T-helper 2 cell treated with Interferon-gamma antibody and Interleukin-4, amounts not matched to agents 5 μg/mL and 100 μg/mL, for 36 hours (primary cell): Measurements from ENCODE around the gene DCBLD1.
"Not testable (repeated sequence)": the region's sequence is repeated elsewhere in the genome, so short reads cannot be mapped to it uniquely, and the experiment has no call there.

Experiments
- DNase-seq: peaks from one replicate; pipeline ENCODE4 v3.0.0; 2021; ENCODE audit warnings: low spot score
- H3K27ac Mint-ChIP-seq: one replicate; pipeline ENCODE4 v1.8.0; 2021; ENCODE audit warnings: mild to moderate bottlenecking, mixed read lengths
- H3K27me3 Mint-ChIP-seq: one replicate; pipeline ENCODE4 v1.8.0; 2021; ENCODE audit warnings: low read depth, mixed read lengths
- H3K36me3 Mint-ChIP-seq: one replicate; pipeline ENCODE4 v1.8.0; 2021; ENCODE audit warnings: low read depth, mixed read lengths
- H3K4me1 Mint-ChIP-seq: one replicate; pipeline ENCODE4 v1.8.0; 2021; ENCODE audit warnings: low read depth, mixed read lengths
- H3K4me3 Mint-ChIP-seq: one replicate; pipeline ENCODE4 v1.8.0; 2022; ENCODE audit warnings: mild to moderate bottlenecking, moderate library complexity, mixed read lengths
- H3K9me3 Mint-ChIP-seq: one replicate; pipeline ENCODE4 v1.8.0; 2021; ENCODE audit warnings: mixed read lengths

Gene DCBLD1

GRCh38 chr6:117459204-117459944 is 23.1 kb upstream of the DCBLD1 start:
- DNase-seq: no peak
- no peaks in the 10 kb centered on the region for H3K36me3 Mint-ChIP-seq
- no peaks in the 10 kb centered on the region for H3K9me3 Mint-ChIP-seq
- H3K4me1 Mint-ChIP-seq: peaks cover 9% of the 10 kb centered on the region
- no peak overlapping the region for H3K27ac Mint-ChIP-seq
- peaks cover 32% of the 10 kb centered on the region for H3K27me3 Mint-ChIP-seq
- H3K4me3 Mint-ChIP-seq: no peak overlapping the region

GRCh38 chr6:117463762-117464665 is 18.5 kb upstream of the DCBLD1 start:
- peak; percentile 27 for DNase-seq
- Mint-ChIP-seq H3K4me3 (peak overlapping the region; percentile 10), H3K9me3 (no peaks in the 10 kb centered on the region), H3K4me1 (peaks cover 16% of the 10 kb centered on the region), H3K27ac (peak overlapping the region; percentile 15), H3K36me3 (no peaks in the 10 kb centered on the region), H3K27me3 (peaks cover 12% of the 10 kb centered on the region)

GRCh38 chr6:117464700-117465099 is 17.8 kb upstream of the DCBLD1 start:
- H3K27me3 Mint-ChIP-seq: peaks cover 12% of the 10 kb centered on the region
- H3K4me1 Mint-ChIP-seq: peaks cover 19% of the 10 kb centered on the region
- no peak for DNase-seq
- no peaks in the 10 kb centered on the region for H3K9me3 Mint-ChIP-seq
- H3K4me3 Mint-ChIP-seq: no peak overlapping the region
- no peak overlapping the region for H3K27ac Mint-ChIP-seq
- H3K36me3 Mint-ChIP-seq: no peaks in the 10 kb centered on the region

DNA sequence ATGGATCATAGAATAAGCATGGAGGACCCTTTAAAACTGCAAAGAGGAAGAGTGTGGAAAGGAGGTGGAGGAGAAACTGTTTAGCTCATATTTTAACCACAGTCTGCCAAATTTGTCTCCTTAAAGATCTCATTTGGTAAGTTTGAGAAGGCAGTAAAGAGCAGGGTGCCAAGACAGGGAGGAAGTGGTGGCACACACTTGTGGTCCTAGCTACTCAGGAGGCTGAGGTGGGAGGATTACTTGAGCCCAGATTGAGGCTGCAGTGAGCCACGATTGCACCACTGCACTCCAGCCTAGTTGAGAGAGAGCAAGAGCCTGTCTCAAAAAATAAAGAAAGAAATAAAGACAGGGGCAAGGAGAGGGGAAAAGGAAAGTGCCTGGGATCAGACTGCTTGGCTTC is 16.8 kb upstream of the DCBLD1 start:
- H3K27me3 Mint-ChIP-seq: peaks cover 13% of the 10 kb centered on the region
- H3K4me1 Mint-ChIP-seq: peaks cover 22% of the 10 kb centered on the region
- DNase-seq: no peak
- no peak overlapping the region for H3K27ac Mint-ChIP-seq
- no peaks in the 10 kb centered on the region for H3K36me3 Mint-ChIP-seq
- H3K4me3 Mint-ChIP-seq: no peak overlapping the region
- no peaks in the 10 kb centered on the region for H3K9me3 Mint-ChIP-seq

DNA sequence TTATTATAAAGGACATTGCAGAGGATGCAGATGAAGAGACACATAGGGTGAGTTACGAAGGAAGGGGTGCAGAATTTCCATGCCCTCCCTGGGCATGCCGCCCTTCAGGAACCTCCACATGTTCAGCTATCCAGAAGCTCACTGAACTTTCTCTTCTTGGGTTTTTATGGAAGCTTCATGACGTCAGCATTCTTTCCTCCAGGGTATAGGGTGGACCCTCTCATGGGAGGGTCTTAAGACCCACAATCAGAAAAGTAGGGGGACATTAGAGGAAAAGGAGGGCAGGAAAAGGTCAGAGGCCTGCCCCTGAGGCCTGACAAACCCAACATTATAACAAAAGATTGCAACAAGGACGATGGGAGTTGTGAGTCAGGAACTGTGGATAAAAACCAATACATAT is 14.6 kb upstream of the DCBLD1 start:
- H3K27me3 Mint-ChIP-seq: peaks cover 18% of the 10 kb centered on the region
- H3K4me1 Mint-ChIP-seq: peaks cover 28% of the 10 kb centered on the region

DNA sequence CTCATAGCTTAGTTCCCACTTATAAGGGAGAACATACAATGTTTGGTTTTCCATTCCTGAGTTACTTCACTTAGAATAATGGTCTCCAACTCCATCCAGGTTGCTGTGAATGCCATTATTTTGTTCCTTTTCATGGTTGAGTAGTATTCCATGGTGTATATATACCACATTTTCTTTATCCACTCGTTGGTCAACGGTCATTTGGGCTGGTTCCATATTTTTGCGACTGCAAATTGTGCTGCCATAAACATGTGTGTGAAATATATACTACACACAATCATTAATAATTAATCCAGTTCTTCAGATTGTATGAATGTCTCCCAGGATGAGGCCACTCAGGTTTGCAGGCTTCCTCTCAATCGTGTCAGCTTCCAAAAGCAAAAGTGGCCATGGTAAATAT is 13.9 kb upstream of the DCBLD1 start:
- Mint-ChIP-seq H3K4me1 (peaks cover 28% of the 10 kb centered on the region), H3K27me3 (peaks cover 20% of the 10 kb centered on the region)
- H3K9me3 Mint-ChIP-seq, H3K36me3 Mint-ChIP-seq, H3K27ac Mint-ChIP-seq, H3K4me3 Mint-ChIP-seq, DNase-seq: not testable (repeated sequence)

More for the DNA sequence above, 14.6 kb upstream of the DCBLD1 start:
- Mint-ChIP-seq H3K27ac (no peak overlapping the region), H3K9me3 (no peaks in the 10 kb centered on the region), H3K36me3 (no peaks in the 10 kb centered on the region), H3K4me3 (no peak overlapping the region)
- DNase-seq: no peak

GRCh38 chr6:117469356-117469755 is 13.1 kb upstream of the DCBLD1 start:
- Mint-ChIP-seq H3K36me3 (no peaks in the 10 kb centered on the region), H3K9me3 (no peaks in the 10 kb centered on the region), H3K27ac (no peak overlapping the region), H3K4me1 (peaks cover 21% of the 10 kb centered on the region), H3K4me3 (no peak overlapping the region), H3K27me3 (peaks cover 28% of the 10 kb centered on the region)
- no peak for DNase-seq

DNA sequence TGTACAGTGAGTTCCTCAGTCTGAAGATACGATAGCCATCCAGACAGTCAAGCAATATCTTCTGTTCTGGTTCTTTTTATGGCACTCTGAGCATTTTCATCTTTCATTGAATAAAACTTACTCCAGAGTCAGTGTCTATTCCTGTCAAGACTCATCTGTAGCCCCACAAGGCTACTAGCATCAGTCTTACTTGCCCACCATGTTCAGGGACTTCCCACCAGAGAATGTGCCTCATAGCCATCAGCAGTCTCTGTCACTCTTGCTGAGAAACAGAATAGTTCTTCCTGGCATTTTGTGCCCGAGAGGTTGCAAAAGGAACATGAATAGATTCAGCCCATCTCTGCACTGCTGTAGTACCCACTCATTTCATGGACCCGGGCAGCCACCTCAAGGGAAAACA is 12.7 kb upstream of the DCBLD1 start:
- no peak for DNase-seq
- Mint-ChIP-seq H3K27me3 (peaks cover 29% of the 10 kb centered on the region), H3K27ac (no peak overlapping the region), H3K36me3 (no peaks in the 10 kb centered on the region), H3K4me3 (no peak overlapping the region), H3K4me1 (peaks cover 18% of the 10 kb centered on the region), H3K9me3 (no peaks in the 10 kb centered on the region)

DNA sequence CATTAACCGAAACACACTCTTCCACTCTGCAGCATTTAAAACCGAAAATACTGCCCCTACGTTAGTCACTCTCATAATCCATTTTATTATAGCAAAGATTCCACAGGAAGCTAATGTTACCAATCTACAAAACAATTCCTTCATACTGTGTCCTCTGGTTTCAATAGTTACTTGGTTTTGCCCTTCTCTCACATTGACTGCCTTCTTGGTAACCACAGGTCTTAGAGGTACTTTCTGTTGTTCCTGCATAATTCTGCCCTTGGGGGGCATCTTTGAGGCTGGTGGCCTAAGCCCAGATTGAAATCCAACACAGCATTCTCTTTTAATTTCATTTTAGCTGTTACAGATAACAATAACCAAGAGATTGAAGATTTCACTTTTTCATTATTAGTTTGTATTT is 9.8 kb upstream of the DCBLD1 start:
- Mint-ChIP-seq H3K36me3 (no peaks in the 10 kb centered on the region), H3K9me3 (no peaks in the 10 kb centered on the region), H3K27ac (no peak overlapping the region), H3K27me3 (peaks cover 40% of the 10 kb centered on the region), H3K4me3 (no peak overlapping the region), H3K4me1 (peaks cover 14% of the 10 kb centered on the region)
- no peak for DNase-seq

GRCh38 chr6:117473401-117473800 is 9.1 kb upstream of the DCBLD1 start:
- no peaks in the 10 kb centered on the region for H3K9me3 Mint-ChIP-seq
- H3K4me1 Mint-ChIP-seq: peaks cover 17% of the 10 kb centered on the region
- H3K27me3 Mint-ChIP-seq: peaks cover 47% of the 10 kb centered on the region
- no peaks in the 10 kb centered on the region for H3K36me3 Mint-ChIP-seq
- DNase-seq: no peak
- no peak overlapping the region for H3K4me3 Mint-ChIP-seq
- H3K27ac Mint-ChIP-seq: no peak overlapping the region

GRCh38 chr6:117477988-117478852 is 4.3 kb upstream of the DCBLD1 start:
- Mint-ChIP-seq H3K4me1 (peaks cover 14% of the 10 kb centered on the region), H3K9me3 (no peaks in the 10 kb centered on the region), H3K36me3 (no peaks in the 10 kb centered on the region), H3K4me3 (no peak overlapping the region), H3K27me3 (peaks cover 62% of the 10 kb centered on the region), H3K27ac (no peak overlapping the region)
- no peak for DNase-seq

DNA sequence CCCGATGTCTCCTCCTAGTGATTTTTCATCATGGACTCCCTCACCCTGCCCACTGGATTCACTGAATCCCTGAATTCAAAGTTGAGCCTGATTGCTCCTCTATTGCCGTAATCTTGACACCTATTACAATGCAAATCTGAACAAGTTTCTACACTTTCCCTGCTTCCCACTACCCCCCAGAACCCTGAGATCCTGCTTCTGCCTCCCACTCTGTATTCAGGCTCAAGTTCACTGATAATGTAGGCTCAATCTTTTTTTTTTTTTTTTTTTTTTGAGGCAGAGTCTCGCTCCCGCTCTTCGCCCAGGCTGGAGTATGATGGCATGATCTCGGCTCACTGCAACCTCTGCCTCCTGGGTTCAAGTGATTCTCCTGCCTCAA is 3.6 kb upstream of the DCBLD1 start:
- Mint-ChIP-seq H3K36me3 (no peaks in the 10 kb centered on the region), H3K9me3 (no peaks in the 10 kb centered on the region), H3K4me1 (peaks cover 18% of the 10 kb centered on the region), H3K27ac (no peak overlapping the region), H3K4me3 (no peak overlapping the region), H3K27me3 (peaks cover 60% of the 10 kb centered on the region)
- no peak for DNase-seq

GRCh38 chr6:117480651-117481050 is 1.8 kb upstream of the DCBLD1 start:
- no peak overlapping the region for H3K4me3 Mint-ChIP-seq
- DNase-seq: no peak
- H3K36me3 Mint-ChIP-seq: peaks cover 3% of the 10 kb centered on the region
- no peak overlapping the region for H3K27ac Mint-ChIP-seq
- peaks cover 23% of the 10 kb centered on the region for H3K4me1 Mint-ChIP-seq
- no peaks in the 10 kb centered on the region for H3K9me3 Mint-ChIP-seq
- H3K27me3 Mint-ChIP-seq: peaks cover 60% of the 10 kb centered on the region
